Activated CD4-positive, alpha-beta memory T cell treated with anti-CD3 and anti-CD28 coated beads for 36 hours (primary cell): ENCODE data around the gene SPEM3. TPM values are rescaled to one million over a fixed set of nuclear protein-coding genes. Genes with fewer than 3 reads are reported as not detected.
A peak's percentile ranks its signal among the peaks of the same experiment; 100 is the strongest.

ENCODE experiments used
- CTCF ChIA-PET: fragments of 350-600 bp; sonication (Branson Sonifier 250); formaldehyde crosslinking; loops from one replicate; lab custom pipeline; 2021; ENCODE audit warnings: antibody characterized with exemption, inconsistent platforms; lab: Charles Lee
- POLR2A ChIA-PET: fragments of 350-600 bp; sonication (Branson Sonifier 250); formaldehyde crosslinking; loops from one replicate; lab custom pipeline; 2021; ENCODE audit warnings: antibody characterized with exemption; lab: Charles Lee
- DNase-seq: peaks from one replicate; pipeline ENCODE4 v3.0.0-alpha.2; 2020
- H3K27ac Mint-ChIP-seq: one replicate; pipeline ENCODE4 v1.8.0; 2021; ENCODE audit warnings: mixed read lengths
- H3K27me3 Mint-ChIP-seq: one replicate; pipeline ENCODE4 v1.8.0; 2021; ENCODE audit warnings: mixed read lengths
- H3K36me3 Mint-ChIP-seq: one replicate; pipeline ENCODE4 v1.8.0; 2021; ENCODE audit warnings: mixed read lengths
- H3K4me1 Mint-ChIP-seq: one replicate; pipeline ENCODE4 v1.8.0; 2021; ENCODE audit warnings: low read depth, mixed read lengths
- H3K4me3 Mint-ChIP-seq: one replicate; pipeline ENCODE4 v1.8.0; 2021; ENCODE audit warnings: mild to moderate bottlenecking, mixed read lengths
- H3K9me3 Mint-ChIP-seq: one replicate; pipeline ENCODE4 v1.8.0; 2021; ENCODE audit warnings: mixed read lengths
- intact Hi-C: fragments of 100-400 bp; cut with micrococcal nuclease; formaldehyde crosslinking; loops from one replicate; pipeline ENCODE4 v1.15.1; 2023
- total RNA-seq, 2 experiments: library from RNA; stranded (reverse); gene quantifications; one replicate each; pipeline ENCODE4 v1.2.3, GENCODE V29; 2021

Gene SPEM3
- total RNA-seq, 2 experiments from 2014 or later, result not detected

DNA sequence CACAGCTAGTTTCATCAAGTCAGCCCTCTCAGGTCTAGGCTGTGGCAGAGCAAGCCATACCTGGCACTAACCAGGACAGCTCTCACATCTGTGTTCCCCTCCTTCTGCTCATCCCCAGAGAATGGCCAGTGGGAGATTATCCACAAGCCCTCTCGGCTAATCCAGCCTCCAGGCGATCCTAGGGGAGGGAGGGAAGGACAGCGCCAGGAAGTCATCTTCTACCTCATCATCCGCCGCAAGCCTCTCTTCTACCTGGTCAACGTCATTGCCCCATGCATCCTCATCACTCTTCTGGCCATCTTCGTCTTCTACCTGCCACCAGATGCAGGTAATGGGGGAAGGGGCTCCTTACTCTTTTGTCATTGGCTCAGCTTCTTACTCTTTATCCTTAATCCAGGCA lies 19.8 kb downstream of the SPEM3 start:
- H3K36me3 Mint-ChIP-seq, result peaks cover 4% of the 10 kb centered on the region
- H3K4me1 Mint-ChIP-seq, result peaks cover 19% of the 10 kb centered on the region
- H3K9me3 Mint-ChIP-seq, result no peaks in the 10 kb centered on the region
- no peak overlapping the region for H3K4me3 Mint-ChIP-seq
- intact Hi-C loops, result no loop called here
- no peak for DNase-seq
- POLR2A ChIA-PET, result no interaction called here
- no peak overlapping the region for H3K27ac Mint-ChIP-seq
- peaks cover 29% of the 10 kb centered on the region for H3K27me3 Mint-ChIP-seq
- CTCF ChIA-PET, result interaction anchor here (0.6 to 4.2 kb wide), 2 partner anchors 12 to 98 kb away, joined by 3 to 19 read pairs; partner anchors contain the start of gene TMEM102

DNA sequence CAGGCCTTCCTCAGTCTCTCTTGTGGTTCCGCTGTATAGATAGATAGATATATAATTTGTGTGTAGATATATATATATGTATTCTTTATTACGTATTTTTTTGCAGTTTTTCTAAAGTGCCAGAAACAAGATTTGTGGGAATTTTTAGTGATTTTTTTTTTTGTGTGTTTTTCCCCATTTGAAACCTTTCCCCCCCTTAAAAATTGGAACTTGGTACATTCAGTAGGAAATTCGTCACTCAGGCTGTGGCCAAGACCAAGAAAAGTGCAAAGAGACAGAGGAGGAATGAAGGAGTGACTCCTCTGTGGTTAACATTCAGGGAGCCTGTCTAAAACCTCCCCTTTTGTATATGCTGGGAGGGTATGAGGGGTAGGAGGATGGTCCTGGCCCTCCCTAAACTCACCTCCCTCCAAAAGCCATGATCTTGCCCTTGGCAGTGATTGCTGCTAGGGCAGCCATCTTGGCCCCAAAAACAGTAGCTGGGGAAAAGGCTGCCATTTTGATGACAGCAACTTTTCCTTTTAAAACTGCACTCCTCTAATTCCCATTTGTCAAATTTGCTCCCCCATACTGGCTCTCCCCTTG lies 31.4 kb downstream of the SPEM3 start:
- no peaks in the 10 kb centered on the region for H3K9me3 Mint-ChIP-seq
- DNase-seq, result no peak
- no peak overlapping the region for H3K4me3 Mint-ChIP-seq
- no peak overlapping the region for H3K27ac Mint-ChIP-seq
- H3K27me3 Mint-ChIP-seq, result no peaks in the 10 kb centered on the region
- ChIA-PET CTCF (no interaction called here), POLR2A (no interaction called here)
- H3K36me3 Mint-ChIP-seq, result no peaks in the 10 kb centered on the region
- intact Hi-C loops, result loop anchor here (5.0 kb wide), 2 partner anchors 108 to 208 kb away; partner anchors contain the start of genes CTDNEP1, ELP5 and KCTD11
- H3K4me1 Mint-ChIP-seq, result peaks cover 8% of the 10 kb centered on the region

DNA sequence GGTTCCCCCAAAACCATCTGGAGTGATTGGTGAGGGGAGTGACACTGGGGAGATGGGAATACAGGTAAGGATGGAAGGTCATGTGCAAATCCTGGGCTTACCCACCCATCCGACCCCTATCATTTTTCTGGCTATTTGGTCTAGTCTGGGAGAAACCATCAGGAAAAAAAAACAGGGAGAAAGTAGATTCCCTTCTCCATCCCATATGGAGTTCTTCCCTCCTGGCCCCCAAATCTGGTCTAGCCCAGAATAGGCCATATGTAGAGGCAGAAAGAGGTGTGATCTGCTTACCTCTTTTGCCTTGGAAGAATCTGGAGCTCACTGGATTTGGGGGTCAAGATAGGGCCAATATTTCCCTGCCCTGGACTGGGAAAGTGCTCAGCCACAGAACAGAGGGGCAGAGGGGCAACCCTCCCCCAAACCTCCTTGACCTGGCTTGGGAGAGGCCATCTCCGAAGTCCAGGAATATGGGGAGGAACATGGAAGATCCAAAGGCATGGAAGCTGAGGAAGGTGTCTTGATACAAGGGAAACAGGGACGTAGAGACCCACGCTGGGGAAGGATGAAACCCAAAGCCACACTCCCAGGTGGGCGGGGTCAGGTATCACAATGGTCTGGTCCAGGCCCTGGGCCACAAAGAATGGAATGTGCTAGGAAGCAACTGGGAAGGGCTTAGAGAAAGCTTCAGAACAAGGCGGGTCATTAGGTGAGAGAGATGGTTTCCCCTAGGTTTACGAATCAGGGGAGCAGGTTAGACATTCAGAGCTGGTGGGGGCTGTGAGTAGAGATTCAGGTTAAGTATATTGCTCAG lies 32.4 kb downstream of the SPEM3 start:
- Mint-ChIP-seq H3K9me3 (no peaks in the 10 kb centered on the region), H3K4me3 (no peak overlapping the region), H3K27me3 (no peaks in the 10 kb centered on the region), H3K36me3 (peaks cover 2% of the 10 kb centered on the region), H3K4me1 (peaks cover 6% of the 10 kb centered on the region), H3K27ac (no peak overlapping the region)
- no peak for DNase-seq
- intact Hi-C loops, result no loop called here
- ChIA-PET POLR2A (interaction anchor here (1.0 kb wide), 1 partner anchor 23 kb away, joined by 5 read pairs; the partner anchor contains the start of gene POLR2A), CTCF (no interaction called here)

DNA sequence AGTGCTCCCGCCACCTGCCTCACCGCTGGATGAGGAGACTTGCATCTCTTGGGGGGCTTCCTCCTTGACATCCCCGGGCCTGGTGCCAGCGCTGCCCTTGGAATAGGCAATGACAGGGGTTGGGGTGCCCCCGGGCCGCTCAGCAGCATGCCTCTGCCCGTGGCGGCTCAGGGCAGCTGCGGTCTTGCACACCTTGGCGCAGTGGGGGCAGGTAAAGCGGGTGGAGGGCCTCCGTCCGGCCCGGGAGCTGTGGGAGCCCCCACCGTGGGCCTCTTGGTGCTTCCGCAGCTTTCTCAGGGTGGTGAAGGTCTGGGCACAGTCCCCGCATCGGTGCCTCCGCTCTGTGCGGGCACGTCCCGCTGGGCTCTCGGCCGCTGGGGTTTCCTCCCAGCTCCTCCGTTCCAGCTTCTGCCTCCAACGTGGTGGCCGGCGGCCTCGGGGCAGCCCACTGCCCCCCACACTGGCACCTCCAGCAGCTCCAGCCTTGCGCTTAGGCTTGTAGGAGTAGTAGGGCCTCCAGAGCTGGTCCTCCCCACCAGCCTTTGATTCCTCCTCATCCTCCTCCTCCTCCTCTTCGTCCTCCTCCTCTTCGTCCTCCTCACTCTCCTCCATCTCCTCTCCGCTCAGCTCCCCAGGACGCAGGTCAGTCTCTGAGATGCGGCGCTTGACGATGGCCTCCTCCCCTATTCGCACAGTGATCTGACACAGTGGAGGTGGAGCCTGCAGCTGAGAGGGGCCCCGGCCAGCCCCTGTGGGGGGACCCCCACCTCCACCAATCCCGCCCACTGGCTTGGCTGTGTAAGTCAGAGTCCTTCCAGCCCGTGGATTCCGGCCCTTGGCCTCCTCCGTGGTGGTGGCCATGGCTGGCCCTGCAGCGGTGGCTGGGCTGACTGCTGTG lies 34.1 kb downstream of the SPEM3 start:
- no peak overlapping the region for H3K27ac Mint-ChIP-seq
- peaks cover 2% of the 10 kb centered on the region for H3K36me3 Mint-ChIP-seq
- H3K9me3 Mint-ChIP-seq, result no peaks in the 10 kb centered on the region
- intact Hi-C loops, result no loop called here
- no peak for DNase-seq
- H3K27me3 Mint-ChIP-seq, result no peaks in the 10 kb centered on the region
- peaks cover 2% of the 10 kb centered on the region for H3K4me1 Mint-ChIP-seq
- no peak overlapping the region for H3K4me3 Mint-ChIP-seq
- POLR2A ChIA-PET, result no interaction called here
- CTCF ChIA-PET, result interaction anchor here (1.7 kb wide), 1 partner anchor 26 kb away, joined by 8 read pairs; no protein-coding TSS in a partner anchor

DNA sequence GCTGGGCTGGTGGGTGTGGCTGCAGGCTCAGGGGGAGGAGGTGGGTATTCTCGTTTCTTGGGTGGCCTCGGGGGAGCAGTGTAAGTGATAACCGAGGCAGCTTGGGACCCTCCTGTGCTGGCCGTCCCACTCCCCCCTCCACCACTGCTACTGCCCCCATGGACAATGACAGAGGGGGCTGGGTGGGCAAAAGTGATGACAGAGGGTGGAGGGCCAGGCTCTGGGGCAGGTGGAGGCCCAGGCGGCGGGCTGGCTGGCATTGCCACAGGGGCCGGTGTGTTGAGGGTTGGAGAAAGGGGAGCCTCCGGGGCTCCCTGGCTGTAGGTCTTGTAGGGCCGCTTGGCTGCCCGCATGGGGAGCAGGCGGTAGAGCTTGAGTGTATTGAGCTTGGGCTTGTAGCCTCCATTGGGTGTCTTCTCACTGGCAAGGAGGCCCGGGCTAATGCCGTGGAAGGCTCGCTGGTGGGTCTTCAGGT lies 34.8 kb downstream of the SPEM3 start:
- Mint-ChIP-seq H3K9me3 (no peaks in the 10 kb centered on the region), H3K36me3 (peaks cover 2% of the 10 kb centered on the region), H3K4me3 (no peak overlapping the region), H3K27me3 (no peaks in the 10 kb centered on the region), H3K27ac (no peak overlapping the region), H3K4me1 (peaks cover 2% of the 10 kb centered on the region)
- intact Hi-C loops, result no loop called here
- ChIA-PET POLR2A (no interaction called here), CTCF (interaction anchor here (1.7 kb wide), 1 partner anchor 26 kb away, joined by 8 read pairs; no protein-coding TSS in a partner anchor)
- DNase-seq, result no peak

DNA sequence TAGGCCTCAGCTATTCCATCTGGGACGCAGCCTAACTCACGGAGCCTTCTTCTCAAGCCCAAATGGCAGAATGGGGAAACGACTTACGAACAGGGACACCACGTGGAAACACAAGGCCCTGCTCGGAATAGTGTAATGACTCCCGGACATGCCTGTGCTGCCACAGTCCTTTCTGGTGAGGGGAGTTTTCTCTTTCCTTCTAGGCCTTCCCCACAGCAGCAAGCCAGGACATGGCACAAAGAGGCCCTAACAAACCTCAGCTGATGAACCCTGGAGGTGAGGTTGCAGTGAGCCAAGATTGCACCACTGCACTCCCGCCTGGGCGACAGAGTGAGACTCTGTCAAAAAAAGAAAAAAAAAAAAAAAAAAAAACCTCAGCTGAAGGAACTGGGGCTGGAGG lies 35.4 kb downstream of the SPEM3 start:
- CTCF ChIA-PET, result no interaction called here
- Mint-ChIP-seq H3K36me3 (peaks cover 2% of the 10 kb centered on the region), H3K27ac (no peak overlapping the region), H3K27me3 (no peaks in the 10 kb centered on the region), H3K4me3 (no peak overlapping the region), H3K4me1 (peaks cover 2% of the 10 kb centered on the region), H3K9me3 (no peaks in the 10 kb centered on the region)
- intact Hi-C loops, result no loop called here
- DNase-seq, result no peak
- POLR2A ChIA-PET, result no interaction called here

DNA sequence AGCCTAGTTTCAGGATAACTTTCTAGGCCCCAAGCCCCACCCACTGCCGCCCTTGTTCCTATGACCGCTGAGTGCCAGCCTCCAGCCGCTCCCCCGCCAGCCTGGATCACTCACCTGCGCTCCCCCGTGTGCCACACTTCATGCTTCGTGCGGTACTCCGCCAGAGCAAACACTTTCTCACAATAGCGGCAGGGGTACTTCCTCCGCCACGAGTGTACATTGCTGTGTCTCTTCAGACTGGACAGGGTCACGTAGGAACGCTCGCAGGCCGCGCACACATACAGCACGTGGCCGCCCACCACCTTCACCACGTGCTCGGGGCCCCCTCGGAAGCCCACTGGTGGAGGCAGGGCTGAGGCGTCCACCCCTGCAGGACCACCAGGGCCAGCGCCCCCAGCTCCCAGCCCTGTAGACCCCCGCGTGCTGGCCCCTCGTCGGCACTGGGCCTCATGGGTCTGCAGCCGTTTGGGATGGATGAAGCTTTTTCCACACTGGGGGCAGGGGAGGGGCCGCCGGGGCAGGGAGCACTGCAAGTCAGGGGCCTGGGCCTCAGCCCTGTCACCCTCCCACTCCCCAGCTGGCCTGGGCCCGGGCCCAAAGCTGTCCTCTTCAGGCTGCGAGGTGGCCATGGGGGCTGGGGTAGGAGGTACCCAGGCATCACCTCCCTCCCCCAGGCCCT lies 37.1 kb downstream of the SPEM3 start:
- DNase-seq, result no peak
- peaks cover 2% of the 10 kb centered on the region for H3K36me3 Mint-ChIP-seq
- H3K27ac Mint-ChIP-seq, result peak overlapping the region; percentile 23
- intact Hi-C loops, result no loop called here
- POLR2A ChIA-PET, result no interaction called here
- H3K4me3 Mint-ChIP-seq, result no peak overlapping the region
- H3K4me1 Mint-ChIP-seq, result peaks cover 2% of the 10 kb centered on the region
- no peaks in the 10 kb centered on the region for H3K9me3 Mint-ChIP-seq
- CTCF ChIA-PET, result interaction anchor here (1.8 kb wide), 1 partner anchor 29 kb away, joined by 4 read pairs; no protein-coding TSS in a partner anchor
- H3K27me3 Mint-ChIP-seq, result no peaks in the 10 kb centered on the region

DNA sequence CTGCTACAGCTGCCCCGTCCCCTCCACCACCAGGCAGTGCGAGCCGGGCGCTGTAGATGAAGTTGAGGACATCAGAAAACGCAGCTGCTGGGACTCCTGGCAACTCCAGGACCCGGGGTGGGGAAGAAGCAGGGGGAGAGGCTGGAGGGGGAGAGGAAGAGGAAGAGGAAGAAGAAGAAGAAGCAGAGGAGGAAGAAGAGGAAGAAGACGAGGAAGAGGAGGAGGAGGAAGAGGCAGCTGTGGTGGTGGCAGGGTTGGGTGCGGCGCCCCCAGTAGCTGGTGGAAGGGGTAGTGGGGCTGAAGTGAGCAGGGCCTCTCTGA lies 37.6 kb downstream of the SPEM3 start:
- no peak overlapping the region for H3K4me3 Mint-ChIP-seq
- peaks cover 4% of the 10 kb centered on the region for H3K4me1 Mint-ChIP-seq
- H3K27me3 Mint-ChIP-seq, result no peaks in the 10 kb centered on the region
- ChIA-PET POLR2A (interaction anchor here (1.3 kb wide), 1 partner anchor 19 kb away, joined by 3 read pairs; no protein-coding TSS in a partner anchor), CTCF (interaction anchor here (1.8 kb wide), 1 partner anchor 29 kb away, joined by 4 read pairs; no protein-coding TSS in a partner anchor)
- DNase-seq, result no peak
- H3K36me3 Mint-ChIP-seq, result peaks cover 2% of the 10 kb centered on the region
- intact Hi-C loops, result no loop called here
- H3K27ac Mint-ChIP-seq, result no peak overlapping the region
- H3K9me3 Mint-ChIP-seq, result no peaks in the 10 kb centered on the region

DNA sequence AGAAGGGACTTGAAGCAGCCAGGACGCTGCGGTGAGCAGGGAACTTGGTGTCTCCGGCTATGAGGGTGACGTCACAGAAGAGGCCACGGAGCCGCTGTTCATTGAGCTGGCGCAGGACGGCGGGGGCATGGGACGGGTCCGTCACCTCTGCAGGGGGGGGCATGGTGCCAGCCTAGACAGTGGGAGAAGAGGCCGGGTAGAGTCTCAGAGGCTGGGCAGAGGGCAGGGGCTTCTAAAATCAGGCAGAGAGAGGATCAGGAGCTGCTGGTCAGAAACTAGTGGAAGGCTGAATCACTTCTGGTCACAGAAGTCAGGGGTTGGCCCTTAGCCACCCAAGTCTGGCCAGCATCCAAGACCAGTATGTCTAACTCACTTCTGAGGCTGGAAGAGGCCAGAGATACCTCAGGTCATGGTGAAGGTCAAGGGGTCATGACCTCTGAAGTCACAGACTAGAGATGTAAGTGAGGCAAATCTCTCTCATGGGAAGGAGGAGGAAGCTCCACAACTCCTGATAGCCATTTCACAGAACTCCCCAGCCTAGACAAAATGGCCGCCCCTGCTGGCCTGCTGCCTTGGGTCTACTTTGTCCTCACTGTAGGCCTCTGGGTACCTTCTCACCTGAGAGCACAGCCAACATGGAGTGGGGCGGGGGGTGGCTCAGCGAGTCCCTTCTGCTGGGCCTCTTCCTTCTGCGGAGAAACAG lies 38.1 kb downstream of the SPEM3 start:
- no peak for DNase-seq
- ChIA-PET CTCF (interaction anchor here (1.8 kb wide), 1 partner anchor 30 kb away, joined by 4 read pairs; no protein-coding TSS in a partner anchor), POLR2A (interaction anchor here (1.3 kb wide), 1 partner anchor 19 kb away, joined by 3 read pairs; no protein-coding TSS in a partner anchor)
- no peak overlapping the region for H3K4me3 Mint-ChIP-seq
- no peak overlapping the region for H3K27ac Mint-ChIP-seq
- peaks cover 2% of the 10 kb centered on the region for H3K36me3 Mint-ChIP-seq
- H3K4me1 Mint-ChIP-seq, result peaks cover 7% of the 10 kb centered on the region
- no peaks in the 10 kb centered on the region for H3K9me3 Mint-ChIP-seq
- H3K27me3 Mint-ChIP-seq, result no peaks in the 10 kb centered on the region
- intact Hi-C loops, result no loop called here

DNA sequence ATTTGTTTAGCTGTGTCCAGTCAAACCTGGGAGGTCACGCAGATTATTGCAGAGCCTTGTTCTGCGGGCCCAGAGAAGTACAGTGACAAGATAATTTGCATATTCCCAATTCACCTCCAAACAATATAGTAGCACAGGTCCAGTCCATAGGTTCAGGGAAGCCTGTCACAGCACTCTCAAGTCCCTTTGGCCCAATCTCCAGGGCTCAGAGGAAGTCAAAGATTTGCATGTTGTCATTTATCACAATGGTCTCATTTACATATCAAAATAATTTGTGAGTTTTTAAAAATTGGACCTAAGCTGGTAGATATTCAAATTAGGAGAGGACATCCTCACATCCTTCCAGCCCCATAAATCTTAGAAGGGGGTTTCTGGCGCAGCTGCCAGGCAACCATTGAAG lies 38.8 kb downstream of the SPEM3 start:
- no peak for DNase-seq
- no peak overlapping the region for H3K4me3 Mint-ChIP-seq
- POLR2A ChIA-PET, result interaction anchor here (1.3 kb wide), 1 partner anchor 18 kb away, joined by 3 read pairs; no protein-coding TSS in a partner anchor
- H3K9me3 Mint-ChIP-seq, result no peaks in the 10 kb centered on the region
- intact Hi-C loops, result no loop called here
- H3K27me3 Mint-ChIP-seq, result no peaks in the 10 kb centered on the region
- no peak overlapping the region for H3K27ac Mint-ChIP-seq
- H3K4me1 Mint-ChIP-seq, result peaks cover 10% of the 10 kb centered on the region
- H3K36me3 Mint-ChIP-seq, result peaks cover 2% of the 10 kb centered on the region
- CTCF ChIA-PET, result no interaction called here

DNA sequence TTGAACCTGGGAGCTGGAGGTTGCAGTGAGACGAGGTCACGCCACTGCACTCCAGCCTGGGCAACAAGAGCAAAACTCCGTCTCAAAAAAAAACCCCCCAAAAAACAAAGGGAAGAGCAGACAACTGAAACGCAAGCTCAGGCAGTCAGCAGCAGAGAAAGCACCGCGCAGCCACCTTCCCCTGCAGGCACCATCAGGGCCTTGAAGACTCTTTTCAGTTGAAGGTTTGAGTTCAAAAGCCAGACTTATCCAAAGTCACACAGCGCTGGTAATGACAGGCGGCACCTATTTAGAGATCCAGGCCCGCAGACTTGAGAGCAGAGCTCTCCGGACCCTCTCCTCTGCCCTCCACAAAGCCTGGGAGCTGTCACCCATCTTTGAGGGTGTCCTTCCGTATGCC lies 39.6 kb downstream of the SPEM3 start:
- no peak overlapping the region for H3K4me3 Mint-ChIP-seq
- peaks cover 10% of the 10 kb centered on the region for H3K4me1 Mint-ChIP-seq
- intact Hi-C loops, result no loop called here
- CTCF ChIA-PET, result interaction anchor here (1.3 kb wide), 1 partner anchor 31 kb away, joined by 6 read pairs; no protein-coding TSS in a partner anchor
- H3K27me3 Mint-ChIP-seq, result no peaks in the 10 kb centered on the region
- POLR2A ChIA-PET, result no interaction called here
- H3K36me3 Mint-ChIP-seq, result peaks cover 2% of the 10 kb centered on the region
- H3K9me3 Mint-ChIP-seq, result no peaks in the 10 kb centered on the region
- no peak for DNase-seq
- H3K27ac Mint-ChIP-seq, result no peak overlapping the region
